GM21381 (cell line): ENCODE results near the gene HLA-E.

Experiments used
- ATAC-seq: cut with Tn5 transposase; IDR thresholded peaks from one replicate; pipeline ENCODE4 v1.9.1; 2021; ENCODE audit warnings: mild to moderate bottlenecking, moderate library complexity; ENCODE audit not compliant: unreplicated experiment

The HLA-E gene

GRCh38 chr6:30533460-30534294, 44.4 kb downstream of the HLA-E start:
- no peak for ATAC-seq

- no peak for ATAC-seq
Observed at GRCh38 chr6:30537931-30538330, 48.6 kb downstream of the HLA-E start.

DNA sequence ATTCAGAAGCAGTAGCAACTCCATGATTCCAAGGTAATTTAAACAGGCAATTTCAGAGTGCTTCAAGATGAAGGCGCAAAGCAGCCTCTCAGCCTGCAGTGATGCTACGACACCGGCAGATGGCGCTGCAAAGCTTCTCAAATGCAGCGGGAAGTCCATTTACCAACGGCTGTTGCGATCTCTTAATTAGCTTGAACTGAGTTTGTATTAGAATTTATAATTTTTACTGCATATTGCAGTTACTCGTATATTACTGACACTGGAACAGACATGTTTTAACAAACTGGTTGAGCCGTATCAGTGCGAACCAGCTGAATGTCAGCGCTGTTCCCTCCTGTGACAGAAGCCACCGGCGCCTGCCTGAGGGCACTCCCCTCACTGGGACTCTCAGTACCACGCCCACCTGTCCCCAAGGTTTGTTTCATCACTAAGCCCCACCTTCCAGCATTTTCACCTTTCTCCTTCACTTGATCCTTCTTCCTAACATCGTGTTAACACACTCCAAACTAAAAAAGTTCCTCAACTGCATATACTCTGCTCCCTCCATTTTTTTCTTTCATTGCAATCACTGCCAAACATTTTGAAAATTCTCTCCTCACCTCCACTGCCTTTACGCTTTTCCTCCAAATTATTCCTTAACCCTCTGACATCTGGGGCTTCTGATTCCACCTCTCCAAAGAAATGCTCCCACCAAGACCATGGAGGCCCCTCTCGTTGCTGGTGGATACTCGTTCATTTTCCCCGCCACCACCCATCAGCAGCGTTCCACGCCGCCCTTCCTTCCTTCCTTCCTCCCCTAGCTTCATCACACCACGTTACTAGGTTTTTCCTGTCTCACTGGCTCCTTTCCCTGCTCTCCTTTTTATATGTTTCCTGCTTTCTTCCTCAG, 52.5 kb downstream of the HLA-E start:
- ATAC-seq: no peak

DNA sequence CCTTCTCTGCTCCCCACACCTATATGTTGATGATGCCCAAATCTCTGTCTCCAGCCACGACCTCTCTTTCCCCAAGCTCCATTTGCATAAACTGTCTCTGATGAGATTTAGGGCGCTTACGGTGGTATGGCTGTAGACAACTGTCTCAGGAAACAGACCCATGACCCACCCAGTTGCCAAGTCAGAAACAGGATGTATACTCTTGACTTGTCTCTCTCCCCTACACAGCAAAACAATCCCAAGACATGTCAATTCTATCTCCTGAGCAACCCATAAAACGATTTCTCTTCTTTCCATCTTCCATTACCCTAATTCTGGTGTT, 53.1 kb downstream of the HLA-E start:
- ATAC-seq: no peak

GRCh38 chr6:30542915-30543314, 53.6 kb downstream of the HLA-E start:
- ATAC-seq: no peak
